GM18520 (cell line): Measurements from ENCODE around the gene BRINP3.

Source experiments
- ATAC-seq: cut with Tn5 transposase; IDR thresholded peaks from one replicate; pipeline ENCODE4 v1.9.1; 2021; ENCODE audit not compliant: unreplicated experiment

Gene BRINP3

GRCh38 chr1:190327271-190327670 is 150.4 kb downstream of the BRINP3 start:
- ATAC-seq, result no peak

GRCh38 chr1:190323530-190323929 is 154.1 kb downstream of the BRINP3 start:
- no peak for ATAC-seq

- no peak for ATAC-seq
Measured at GRCh38 chr1:190322274-190322673, 155.4 kb downstream of the BRINP3 start.

GRCh38 chr1:190320952-190321351 is 156.7 kb downstream of the BRINP3 start:
- ATAC-seq, result no peak

GRCh38 chr1:190312763-190313162 is 164.9 kb downstream of the BRINP3 start:
- no peak for ATAC-seq

- no peak for ATAC-seq
Measured at GRCh38 chr1:190303501-190303900, 174.2 kb downstream of the BRINP3 start.

GRCh38 chr1:190296453-190296852 is 181.2 kb downstream of the BRINP3 start:
- no peak for ATAC-seq

GRCh38 chr1:190289897-190290296 is 187.8 kb downstream of the BRINP3 start:
- ATAC-seq, result no peak

- no peak for ATAC-seq
Measured at GRCh38 chr1:190286111-190286510, 191.6 kb downstream of the BRINP3 start.

- ATAC-seq, result no peak
Measured at GRCh38 chr1:190277107-190277506, 200.6 kb downstream of the BRINP3 start.

GRCh38 chr1:190274721-190275120 is 202.9 kb downstream of the BRINP3 start:
- ATAC-seq, result no peak

- ATAC-seq, result no peak
Measured at GRCh38 chr1:190273161-190273560, 204.5 kb downstream of the BRINP3 start.

GRCh38 chr1:190262538-190262937 is 215.1 kb downstream of the BRINP3 start:
- ATAC-seq, result no peak

- ATAC-seq, result no peak
Measured at GRCh38 chr1:190259424-190259823, 218.2 kb downstream of the BRINP3 start.

GRCh38 chr1:190258003-190258402 is 219.7 kb downstream of the BRINP3 start:
- ATAC-seq, result no peak

- ATAC-seq, result no peak
Measured at GRCh38 chr1:190252046-190252445, 225.6 kb downstream of the BRINP3 start.

GRCh38 chr1:190250368-190250767 is 227.3 kb downstream of the BRINP3 start:
- no peak for ATAC-seq

- no peak for ATAC-seq
Measured at GRCh38 chr1:190244406-190244805, 233.3 kb downstream of the BRINP3 start.

GRCh38 chr1:190243056-190243455 is 234.6 kb downstream of the BRINP3 start:
- ATAC-seq, result no peak

GRCh38 chr1:190226006-190226405 is 251.7 kb downstream of the BRINP3 start:
- no peak for ATAC-seq

GRCh38 chr1:190212450-190212849 is 265.2 kb downstream of the BRINP3 start:
- ATAC-seq, result no peak

- ATAC-seq, result no peak
Measured at GRCh38 chr1:190207733-190208132, 269.9 kb downstream of the BRINP3 start.

- ATAC-seq, result no peak
Measured at GRCh38 chr1:190205713-190206112, 272.0 kb downstream of the BRINP3 start.

GRCh38 chr1:190196020-190196419 is 281.6 kb downstream of the BRINP3 start:
- no peak for ATAC-seq
